ENCODE data around the gene ZC3H12C. TPM values are rescaled to one million over a fixed set of nuclear protein-coding genes. Genes with fewer than 3 reads are reported as not detected.
A peak's percentile ranks its signal among the peaks of the same experiment; 100 is the strongest.

The ZC3H12C gene
- total RNA-seq, 1 donor from 2014 or later = 11.4 TPM

DNA sequence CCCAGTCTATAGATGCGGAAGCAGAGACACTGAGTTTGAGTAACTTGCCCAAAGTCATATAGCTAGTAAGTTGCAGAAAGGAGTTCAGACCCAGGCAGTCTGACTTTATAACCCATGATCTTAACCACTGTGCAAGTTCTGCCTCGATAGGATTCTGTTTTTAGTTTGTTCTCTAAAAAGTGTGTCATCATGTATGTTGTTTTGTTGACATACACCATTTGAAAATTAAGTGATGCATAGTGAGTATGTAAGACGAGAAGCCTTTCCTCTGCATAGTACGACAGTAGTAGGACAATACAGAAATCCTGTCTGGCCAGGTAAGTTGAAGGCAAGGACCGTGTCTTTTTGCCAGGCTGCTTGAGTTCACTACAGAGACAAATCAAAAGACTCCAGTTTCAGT, 3.3 kb downstream of the ZC3H12C start:
- DNase-seq (no peak), ATAC-seq (no peak)
- TF ChIP-seq, protein P1, sequence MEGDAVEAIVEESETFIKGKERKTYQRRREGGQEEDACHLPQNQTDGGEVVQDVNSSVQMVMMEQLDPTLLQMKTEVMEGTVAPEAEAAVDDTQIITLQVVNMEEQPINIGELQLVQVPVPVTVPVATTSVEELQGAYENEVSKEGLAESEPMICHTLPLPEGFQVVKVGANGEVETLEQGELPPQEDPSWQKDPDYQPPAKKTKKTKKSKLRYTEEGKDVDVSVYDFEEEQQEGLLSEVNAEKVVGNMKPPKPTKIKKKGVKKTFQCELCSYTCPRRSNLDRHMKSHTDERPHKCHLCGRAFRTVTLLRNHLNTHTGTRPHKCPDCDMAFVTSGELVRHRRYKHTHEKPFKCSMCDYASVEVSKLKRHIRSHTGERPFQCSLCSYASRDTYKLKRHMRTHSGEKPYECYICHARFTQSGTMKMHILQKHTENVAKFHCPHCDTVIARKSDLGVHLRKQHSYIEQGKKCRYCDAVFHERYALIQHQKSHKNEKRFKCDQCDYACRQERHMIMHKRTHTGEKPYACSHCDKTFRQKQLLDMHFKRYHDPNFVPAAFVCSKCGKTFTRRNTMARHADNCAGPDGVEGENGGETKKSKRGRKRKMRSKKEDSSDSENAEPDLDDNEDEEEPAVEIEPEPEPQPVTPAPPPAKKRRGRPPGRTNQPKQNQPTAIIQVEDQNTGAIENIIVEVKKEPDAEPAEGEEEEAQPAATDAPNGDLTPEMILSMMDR (IDR thresholded peaks at IDR 0.05) = no peak
- Histone ChIP-seq H3K36me3 (no peaks in the 10 kb centered on the region), H3K4me1 (peaks cover 17% of the 10 kb centered on the region), H3K4me3 (no peak overlapping the region), H3K9me3 (no peaks in the 10 kb centered on the region), H3K27me3 (ENCODE audit: low read depth) (no peaks in the 10 kb centered on the region), H3K27ac (no peak overlapping the region)
- intact Hi-C loops (cut with DNase I) = no loop called here

- Histone ChIP-seq H3K27ac (no peak overlapping the region), H3K4me3 (no peak overlapping the region), H3K27me3 (ENCODE audit: low read depth) (no peaks in the 10 kb centered on the region), H3K36me3 (no peaks in the 10 kb centered on the region), H3K9me3 (no peaks in the 10 kb centered on the region), H3K4me1 (peaks cover 8% of the 10 kb centered on the region)
- ATAC-seq (no peak), DNase-seq (no peak)
- intact Hi-C loops (cut with DNase I) = no loop called here
- TF ChIP-seq, protein P1 (IDR thresholded peaks at IDR 0.05) = no peak
Measured at GRCh38 chr11:110097459-110098012, 4.3 kb downstream of the ZC3H12C start.

DNA sequence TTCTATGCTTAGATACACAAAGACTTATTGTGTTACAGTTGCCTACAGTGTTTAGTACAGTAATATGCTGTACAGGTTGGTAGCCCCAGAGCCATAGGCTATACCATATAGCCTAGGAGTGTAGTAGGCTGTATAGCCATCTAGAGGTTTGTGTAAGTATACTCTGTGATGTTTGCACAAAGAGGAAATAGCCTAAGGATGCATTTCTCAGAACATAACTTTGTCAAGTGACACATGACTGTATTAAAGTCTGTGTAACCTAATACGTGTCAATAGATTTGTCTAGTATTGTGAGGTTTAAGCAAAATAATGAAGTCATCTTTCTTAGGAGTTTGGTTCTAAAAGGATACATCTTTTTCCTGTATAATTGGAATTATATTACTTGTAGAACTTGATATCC, 5.5 kb downstream of the ZC3H12C start:
- no peaks in the 10 kb centered on the region for H3K36me3 ChIP-seq
- no peak overlapping the region for H3K27ac ChIP-seq
- no peaks in the 10 kb centered on the region for H3K9me3 ChIP-seq
- ATAC-seq = peak in 1 of 2 donors; percentile 18
- H3K27me3 ChIP-seq (ENCODE audit: low read depth) = no peaks in the 10 kb centered on the region
- H3K4me3 ChIP-seq = no peak overlapping the region
- intact Hi-C loops (cut with DNase I) = no loop called here
- no peak for DNase-seq
- H3K4me1 ChIP-seq = peaks cover 8% of the 10 kb centered on the region
- TF ChIP-seq, protein P1 (IDR thresholded peaks at IDR 0.05) = no peak

DNA sequence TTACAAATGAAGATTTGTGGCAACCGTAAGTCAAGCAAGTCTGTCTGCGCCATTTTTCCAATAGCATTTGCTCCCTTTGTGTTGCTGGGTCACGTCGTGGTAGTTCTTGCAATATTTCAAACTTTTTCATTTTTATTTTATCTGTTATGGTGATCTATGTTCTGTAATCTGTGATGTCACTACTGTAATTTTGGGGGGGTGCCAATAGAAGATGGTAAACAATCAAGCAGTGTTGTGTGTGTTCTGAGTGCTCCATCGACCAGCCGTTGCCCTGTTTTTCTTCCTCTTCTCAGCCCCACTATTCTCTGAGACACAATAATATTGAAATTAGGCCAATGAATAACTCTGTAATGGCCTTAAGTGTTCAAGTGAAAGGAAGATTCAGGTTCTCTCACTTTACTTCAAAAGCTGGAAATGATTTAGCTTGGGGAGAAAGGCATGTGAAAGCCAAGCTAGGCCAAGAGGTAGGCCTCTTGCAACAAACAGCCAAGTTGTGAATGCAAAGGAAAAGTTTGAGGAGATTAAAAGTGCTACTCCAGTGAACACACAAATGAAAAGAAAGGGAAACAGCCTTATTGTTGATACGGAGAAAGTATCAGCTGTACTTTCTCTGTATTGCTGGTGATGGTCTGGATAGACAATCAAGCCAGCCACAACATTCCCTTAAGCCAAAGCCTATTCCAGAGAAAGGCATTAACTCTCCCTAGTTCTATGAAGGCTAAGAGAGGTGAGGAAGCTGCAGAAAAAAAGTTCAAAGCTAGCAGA, 7.5 kb downstream of the ZC3H12C start:
- Histone ChIP-seq H3K27me3 (ENCODE audit: low read depth) (no peaks in the 10 kb centered on the region), H3K4me1 (no peaks in the 10 kb centered on the region), H3K9me3 (no peaks in the 10 kb centered on the region), H3K27ac (no peak overlapping the region), H3K36me3 (no peaks in the 10 kb centered on the region), H3K4me3 (no peak overlapping the region)
- ATAC-seq = no peak
- DNase-seq = no peak
- intact Hi-C loops (cut with DNase I) = no loop called here
- TF ChIP-seq, protein P1 (IDR thresholded peaks at IDR 0.05) = no peak

DNA sequence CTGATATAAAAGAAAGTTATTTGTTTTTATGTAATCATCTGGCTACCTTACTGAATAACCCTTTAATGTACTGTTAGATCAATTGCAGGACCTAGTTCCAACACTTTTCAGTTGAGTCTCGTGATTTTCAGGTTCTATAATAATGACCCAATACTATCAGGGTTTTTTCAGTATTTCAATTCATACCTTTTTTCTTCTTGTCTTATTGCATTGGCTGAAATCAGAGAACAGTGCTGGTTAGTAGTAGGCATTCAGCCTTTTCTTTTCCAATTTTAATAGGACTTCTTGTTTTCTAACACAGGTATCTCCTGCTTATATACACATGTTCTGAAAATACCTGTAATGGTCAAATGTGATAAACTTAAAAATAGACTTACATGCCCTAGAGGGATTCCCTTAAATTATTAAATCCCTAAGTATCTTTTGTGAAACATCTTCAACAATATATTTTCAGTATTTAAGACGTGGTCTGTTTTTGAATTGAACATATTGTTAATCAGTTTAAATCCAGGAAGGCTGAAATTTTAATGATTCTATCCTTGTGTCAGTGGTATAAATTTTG, 13.6 kb downstream of the ZC3H12C start:
- Histone ChIP-seq H3K27me3 (ENCODE audit: low read depth) (no peaks in the 10 kb centered on the region), H3K27ac (no peak overlapping the region), H3K9me3 (peaks cover 6% of the 10 kb centered on the region), H3K36me3 (no peaks in the 10 kb centered on the region), H3K4me3 (no peak overlapping the region), H3K4me1 (no peaks in the 10 kb centered on the region)
- TF ChIP-seq, protein P1 (IDR thresholded peaks at IDR 0.05) = no peak
- DNase-seq = no peak
- no peak for ATAC-seq
- intact Hi-C loops (cut with DNase I) = no loop called here
